Neural progenitor cell (in vitro differentiated cells): ENCODE results near the gene MYLK.

Source experiments
- CTCF ChIP-seq: fragments of 200-600 bp; sonication (generic); IDR thresholded peaks from 2 replicates; pipeline ENCODE4 v1.5.1; 2017; ENCODE audit warnings: antibody characterized with exemption, mild to moderate bottlenecking
- EZH2 ChIP-seq: fragments of 200-600 bp; sonication (generic); IDR thresholded peaks from 2 replicates; pipeline ENCODE4 v1.6.1; 2017; ENCODE audit warnings: antibody characterized with exemption, mild to moderate bottlenecking, moderate library complexity
- EZH2phosphoT487 ChIP-seq: fragments of 200-600 bp; sonication (generic); IDR thresholded peaks from 2 replicates; pipeline ENCODE4 v1.6.1; 2017; ENCODE audit warnings: antibody characterized with exemption

DNA sequence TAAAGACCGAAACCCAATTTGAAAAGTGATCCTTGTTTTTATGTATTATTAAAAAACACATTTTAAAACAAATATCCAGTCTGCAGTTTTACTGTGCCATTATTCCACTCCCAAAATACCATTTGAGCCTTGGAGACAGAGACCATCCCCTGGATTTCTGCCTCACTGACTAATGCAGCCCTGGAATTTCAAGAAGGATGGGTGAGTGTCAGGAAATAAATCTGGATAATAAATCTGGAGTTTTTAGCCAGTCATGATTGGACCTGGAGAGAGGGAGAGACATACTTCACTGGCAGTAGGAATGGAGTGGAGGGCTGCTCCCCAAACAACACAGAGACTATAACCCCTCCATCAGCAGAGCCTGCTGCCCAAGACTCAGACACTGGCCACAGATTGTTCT, 123.3 kb downstream of the MYLK start:
- TF ChIP-seq CTCF (no peak), EZH2 (no peak), EZH2phosphoT487 (no peak)
